ENCODE data around the gene DNAL4.
"Not testable (repeated sequence)": the region's sequence is repeated elsewhere in the genome, so short reads cannot be mapped to it uniquely, and the experiment has no call there.

DNAL4 gene

DNA sequence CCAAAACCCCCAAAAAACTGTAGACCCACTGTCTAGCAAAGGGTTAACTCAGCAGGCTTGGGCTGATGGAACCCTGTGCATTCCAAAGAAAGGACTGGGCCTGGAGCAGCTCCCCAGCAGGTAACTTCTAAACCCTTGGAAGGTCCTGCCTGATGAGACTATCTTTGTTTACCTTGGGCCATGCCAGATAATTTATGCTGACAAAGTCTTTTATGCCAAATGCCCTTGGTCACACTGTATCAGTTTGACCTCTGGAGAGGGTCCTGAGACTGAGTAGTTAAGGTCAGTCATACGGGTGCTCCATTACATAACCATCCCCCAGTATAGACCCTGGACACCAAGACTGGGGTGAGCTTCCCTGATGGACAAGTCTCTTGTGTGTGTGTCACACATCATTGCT, 21.9 kb upstream of the DNAL4 start:
- peaks cover 78% of the 10 kb centered on the region for H3K27me3 ChIP-seq (ENCODE audit: insufficient read depth, low read depth)
- no peak overlapping the region for H2AFZ ChIP-seq (ENCODE audit: low read depth)
- no peaks in the 10 kb centered on the region for H4K20me1 ChIP-seq (ENCODE audit: insufficient read depth)
- H3K27ac ChIP-seq: no peak overlapping the region
- no peak overlapping the region for H3K4me2 ChIP-seq
- H3K79me2 ChIP-seq (ENCODE audit: insufficient read depth, low read depth): no peaks in the 10 kb centered on the region
- TF ChIP-seq, protein P1, sequence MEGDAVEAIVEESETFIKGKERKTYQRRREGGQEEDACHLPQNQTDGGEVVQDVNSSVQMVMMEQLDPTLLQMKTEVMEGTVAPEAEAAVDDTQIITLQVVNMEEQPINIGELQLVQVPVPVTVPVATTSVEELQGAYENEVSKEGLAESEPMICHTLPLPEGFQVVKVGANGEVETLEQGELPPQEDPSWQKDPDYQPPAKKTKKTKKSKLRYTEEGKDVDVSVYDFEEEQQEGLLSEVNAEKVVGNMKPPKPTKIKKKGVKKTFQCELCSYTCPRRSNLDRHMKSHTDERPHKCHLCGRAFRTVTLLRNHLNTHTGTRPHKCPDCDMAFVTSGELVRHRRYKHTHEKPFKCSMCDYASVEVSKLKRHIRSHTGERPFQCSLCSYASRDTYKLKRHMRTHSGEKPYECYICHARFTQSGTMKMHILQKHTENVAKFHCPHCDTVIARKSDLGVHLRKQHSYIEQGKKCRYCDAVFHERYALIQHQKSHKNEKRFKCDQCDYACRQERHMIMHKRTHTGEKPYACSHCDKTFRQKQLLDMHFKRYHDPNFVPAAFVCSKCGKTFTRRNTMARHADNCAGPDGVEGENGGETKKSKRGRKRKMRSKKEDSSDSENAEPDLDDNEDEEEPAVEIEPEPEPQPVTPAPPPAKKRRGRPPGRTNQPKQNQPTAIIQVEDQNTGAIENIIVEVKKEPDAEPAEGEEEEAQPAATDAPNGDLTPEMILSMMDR (conservative IDR thresholded peaks at IDR 0.05; ENCODE audit: low read depth, low read length): no peak
- H3K9ac ChIP-seq: no peak overlapping the region
- no peak overlapping the region for H3K4me3 ChIP-seq (IDR thresholded peaks at IDR 0.05; ENCODE audit: insufficient read depth, low read depth, low read length)
- H3K36me3 ChIP-seq (ENCODE audit: insufficient read depth): no peaks in the 10 kb centered on the region
- H3K4me1 ChIP-seq (ENCODE audit: low read depth, poor library complexity, severe bottlenecking): no peaks in the 10 kb centered on the region

DNA sequence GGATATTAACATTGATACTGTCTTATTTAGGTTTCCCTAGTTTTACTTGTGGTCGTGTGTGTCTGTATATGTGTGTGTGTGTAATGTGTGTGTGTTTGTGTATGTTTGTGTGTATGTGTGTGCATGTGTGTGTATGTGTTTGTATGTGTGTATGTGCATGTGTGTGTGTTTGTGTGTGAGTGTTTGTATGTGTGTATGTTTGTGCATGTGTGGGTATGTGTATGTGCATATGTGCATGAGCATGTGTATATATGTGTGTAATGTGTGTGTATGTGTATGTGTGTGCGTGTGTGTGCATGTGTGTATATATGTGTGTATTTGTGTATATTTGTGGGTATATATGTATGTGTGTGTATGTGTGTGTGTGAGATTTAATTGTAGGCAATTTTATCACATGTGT, 17.3 kb upstream of the DNAL4 start:
- Histone ChIP-seq H3K4me2 (no peak overlapping the region), H3K79me2 (ENCODE audit: insufficient read depth, low read depth) (no peaks in the 10 kb centered on the region)
- TF ChIP-seq, protein P1 (conservative IDR thresholded peaks at IDR 0.05; ENCODE audit: low read depth, low read length): no peak

DNA sequence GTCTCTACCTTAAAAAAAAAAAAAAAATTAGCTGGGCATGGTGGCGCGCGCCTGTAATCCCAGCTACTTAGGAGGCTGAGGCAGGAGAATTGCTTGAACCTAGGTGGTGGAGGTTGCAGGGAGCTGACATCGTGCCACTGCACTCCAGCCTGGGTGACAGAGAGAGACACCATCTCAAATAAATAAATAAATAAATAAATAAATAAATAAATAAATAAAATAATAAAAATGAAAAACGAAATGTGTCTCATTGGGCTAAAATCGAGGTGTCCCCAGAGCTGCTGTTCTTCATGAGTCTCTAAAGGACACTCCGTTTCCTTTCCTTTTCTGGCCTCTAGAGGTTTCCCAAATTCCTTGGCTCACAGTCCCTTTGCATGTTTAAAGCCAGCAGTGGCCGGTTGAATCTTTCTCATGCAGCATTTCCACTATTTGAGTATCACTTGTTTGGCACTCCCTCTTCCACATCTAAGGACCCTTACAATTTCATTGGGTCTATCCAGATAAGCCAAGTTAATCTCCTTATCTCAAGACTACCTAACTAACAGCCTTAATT, 11.2 kb upstream of the DNAL4 start:
- not testable (repeated sequence) for H4K20me1 ChIP-seq (ENCODE audit: insufficient read depth); H3K4me1 ChIP-seq (ENCODE audit: low read depth, poor library complexity, severe bottlenecking); H3K9ac ChIP-seq; H3K4me3 ChIP-seq (IDR thresholded peaks at IDR 0.05; ENCODE audit: insufficient read depth, low read depth, low read length); H3K79me2 ChIP-seq (ENCODE audit: insufficient read depth, low read depth); H3K36me3 ChIP-seq (ENCODE audit: insufficient read depth); H3K27ac ChIP-seq; H2AFZ ChIP-seq (ENCODE audit: low read depth); H3K4me2 ChIP-seq
- H3K27me3 ChIP-seq (ENCODE audit: insufficient read depth, low read depth): peaks cover 49% of the 10 kb centered on the region

More for the DNA sequence above, 17.3 kb upstream of the DNAL4 start:
- peaks cover 46% of the 10 kb centered on the region for H3K27me3 ChIP-seq (ENCODE audit: insufficient read depth, low read depth)
- no peaks in the 10 kb centered on the region for H3K4me1 ChIP-seq (ENCODE audit: low read depth, poor library complexity, severe bottlenecking)
- no peak overlapping the region for H3K4me3 ChIP-seq (IDR thresholded peaks at IDR 0.05; ENCODE audit: insufficient read depth, low read depth, low read length)
- H3K27ac ChIP-seq: no peak overlapping the region
- no peaks in the 10 kb centered on the region for H4K20me1 ChIP-seq (ENCODE audit: insufficient read depth)
- no peak overlapping the region for H3K9ac ChIP-seq
- H2AFZ ChIP-seq (ENCODE audit: low read depth): no peak overlapping the region
- no peaks in the 10 kb centered on the region for H3K36me3 ChIP-seq (ENCODE audit: insufficient read depth)

DNA sequence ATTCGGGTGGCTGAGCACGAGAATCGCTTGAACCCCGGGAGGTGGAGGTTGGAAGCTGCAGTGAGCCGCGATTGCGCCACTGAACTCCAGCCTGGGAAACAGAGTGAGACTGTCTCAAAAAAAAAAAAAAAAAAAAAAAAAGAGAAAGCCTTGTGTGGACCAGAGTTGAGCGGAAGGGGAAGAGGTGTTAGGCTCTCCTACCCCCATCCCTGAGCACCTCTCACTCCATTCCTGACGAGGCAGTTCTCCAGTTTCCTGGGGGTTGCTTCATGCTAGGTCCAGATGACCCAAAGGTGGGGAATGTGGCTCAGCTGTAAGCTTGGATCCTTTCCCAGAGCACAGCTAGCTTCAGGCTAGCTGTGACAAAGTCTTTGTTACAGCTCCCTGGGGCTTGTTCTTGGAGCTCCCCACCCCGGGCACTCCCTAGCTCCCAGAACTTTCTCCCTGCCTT, 8.8 kb upstream of the DNAL4 start:
- H3K4me3 ChIP-seq (IDR thresholded peaks at IDR 0.05; ENCODE audit: insufficient read depth, low read depth, low read length): no peak overlapping the region
- H3K79me2 ChIP-seq (ENCODE audit: insufficient read depth, low read depth): no peaks in the 10 kb centered on the region
- H3K9ac ChIP-seq: no peak overlapping the region
- H3K4me2 ChIP-seq: no peak overlapping the region
- no peaks in the 10 kb centered on the region for H3K4me1 ChIP-seq (ENCODE audit: low read depth, poor library complexity, severe bottlenecking)
- peaks cover 70% of the 10 kb centered on the region for H3K27me3 ChIP-seq (ENCODE audit: insufficient read depth, low read depth)
- no peaks in the 10 kb centered on the region for H3K36me3 ChIP-seq (ENCODE audit: insufficient read depth)
- H4K20me1 ChIP-seq (ENCODE audit: insufficient read depth): no peaks in the 10 kb centered on the region
- TF ChIP-seq, protein P1 (conservative IDR thresholded peaks at IDR 0.05; ENCODE audit: low read depth, low read length): no peak
- no peak overlapping the region for H2AFZ ChIP-seq (ENCODE audit: low read depth)
- no peak overlapping the region for H3K27ac ChIP-seq

DNA sequence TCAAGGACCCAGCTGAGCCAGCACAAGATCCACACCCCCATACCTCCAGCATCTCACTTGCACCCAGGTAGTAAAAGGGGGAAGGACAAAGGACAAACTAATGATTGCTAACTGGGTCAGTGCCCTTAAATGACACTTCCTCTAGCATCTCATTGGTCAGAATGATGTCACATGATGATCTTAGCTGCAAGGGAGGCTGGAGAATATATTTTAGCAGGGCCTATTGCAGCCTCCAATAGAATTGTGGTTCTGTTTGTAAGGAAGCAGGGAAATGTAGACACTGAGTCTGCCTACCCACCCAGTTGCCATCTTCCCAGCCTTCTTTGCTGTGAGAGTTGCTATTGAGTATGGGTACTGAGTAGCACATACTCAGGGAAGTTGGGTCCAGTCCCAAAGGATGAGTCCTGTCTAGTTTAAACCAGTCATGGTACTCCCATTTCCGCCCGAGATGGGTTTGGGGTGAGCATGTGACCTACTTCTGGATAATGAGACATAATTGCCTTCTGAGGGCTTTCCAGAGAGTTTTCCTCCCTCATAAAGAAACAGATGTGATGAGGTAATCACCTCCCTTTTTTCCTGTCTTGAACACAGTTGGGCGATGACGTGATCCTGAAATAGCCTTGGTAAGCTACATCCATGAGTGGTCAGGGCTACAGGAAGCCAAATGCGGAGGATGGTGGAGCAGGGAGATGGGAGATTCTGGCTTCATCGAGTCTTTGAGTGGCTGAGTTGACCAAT, 5.5 kb upstream of the DNAL4 start:
- H3K27me3 ChIP-seq (ENCODE audit: insufficient read depth, low read depth): peaks cover 84% of the 10 kb centered on the region
- H4K20me1 ChIP-seq (ENCODE audit: insufficient read depth): no peaks in the 10 kb centered on the region
- no peak overlapping the region for H3K4me2 ChIP-seq
- H3K4me3 ChIP-seq (IDR thresholded peaks at IDR 0.05; ENCODE audit: insufficient read depth, low read depth, low read length): no peak overlapping the region
- peaks cover 2% of the 10 kb centered on the region for H3K4me1 ChIP-seq (ENCODE audit: low read depth, poor library complexity, severe bottlenecking)
- H3K36me3 ChIP-seq (ENCODE audit: insufficient read depth): no peaks in the 10 kb centered on the region
- TF ChIP-seq, protein P1 (conservative IDR thresholded peaks at IDR 0.05; ENCODE audit: low read depth, low read length): no peak
- H3K79me2 ChIP-seq (ENCODE audit: insufficient read depth, low read depth): no peaks in the 10 kb centered on the region
- no peak overlapping the region for H3K9ac ChIP-seq
- H3K27ac ChIP-seq: no peak overlapping the region
- no peak overlapping the region for H2AFZ ChIP-seq (ENCODE audit: low read depth)
